Sigmoid colon (tissue), 7 donors: Measurements from ENCODE around the gene IL22RA2. TPM values are rescaled to one million over a fixed set of nuclear protein-coding genes. Genes with fewer than 3 reads are reported as not detected.
"Not testable (repeated sequence)": the region's sequence is repeated elsewhere in the genome, so short reads cannot be mapped to it uniquely, and the experiment has no call there.

Source experiments
- DNase-seq: peaks from one replicate; pipeline ENCODE4 v3.0.0-alpha.2; 2019
- H3K27ac ChIP-seq, 4 donors: fragments of 200-600 bp; sonication (generic); one replicate each; pipeline ENCODE4 v1.5.1; 2016 to 2019; ENCODE audit warnings: mild to moderate bottlenecking in 1 of 4
- H3K27me3 ChIP-seq, 3 donors: fragments of 200-600 bp; sonication (generic); one replicate each; pipeline ENCODE4 v1.5.1; 2019; ENCODE audit warnings: mild to moderate bottlenecking in 1 of 3
- H3K36me3 ChIP-seq, 4 donors: fragments of 200-600 bp; sonication (generic); one replicate each; pipeline ENCODE4 v1.5.1; 2016 to 2019
- H3K4me1 ChIP-seq, 4 donors: fragments of 200-600 bp; sonication (generic); one replicate each; pipeline ENCODE4 v1.5.1; 2017 to 2019
- H3K4me3 ChIP-seq, 4 donors: fragments of 200-600 bp; sonication (generic); one replicate each; pipeline ENCODE4 v1.5.1; 2017 to 2019; ENCODE audit warnings: mild to moderate bottlenecking in 2 of 4, moderate library complexity in 1 of 4
- H3K9me3 ChIP-seq, 4 donors: fragments of 200-600 bp in 3 of 4; sonication (generic) in 3 of 4; one replicate each; pipeline versions ENCODE4 v1.5.1 to v1.6.1; 2013 to 2019
- CTCF ChIP-seq, 4 experiments: fragments of 450-650 bp in 3 of 4; fragments of 200-600 bp in 1 of 4; IDR thresholded peaks; one replicate each; pipeline ENCODE4 v1.5.1; 2016 to 2019; ENCODE audit warnings: antibody characterized with exemption in 4 of 4, mild to moderate bottlenecking in 3 of 4, moderate library complexity in 2 of 4
- EP300 ChIP-seq, 4 donors: sonication (generic); formaldehyde crosslinking; IDR thresholded peaks; one replicate each; pipeline ENCODE4 v1.6.1; 2017; ENCODE audit warnings: antibody characterized with exemption in 4 of 4
- POLR2A ChIP-seq, 2 donors: fragments of 450-650 bp; IDR thresholded peaks; one replicate each; pipeline ENCODE4 v1.6.1; 2016; ENCODE audit warnings: antibody characterized with exemption in 2 of 2, mild to moderate bottlenecking in 2 of 2, moderate library complexity in 2 of 2
- POLR2AphosphoS5 ChIP-seq, 4 donors: sonication (generic); formaldehyde crosslinking; IDR thresholded peaks; one replicate each; pipeline ENCODE4 v1.6.1; 2017; ENCODE audit warnings: antibody characterized with exemption in 4 of 4
- WGBS, 2 donors: extraction: QIAGEN DNeasy Blood & Tissue Kit; methylation state at CpG; one replicate each; pipeline ENCODE4 v1.1.7; 2013; 5-methylcytosine and 5-hydroxymethylcytosine counted together
- intact Hi-C: fragments of 100-400 bp; cut with DNase I; formaldehyde crosslinking; loops from one replicate; pipeline ENCODE4 v1.15.1; 2023
- polyA plus RNA-seq, 3 donors: library from polyadenylated mRNA; stranded (reverse); fragments of 200-250 nt; gene quantifications; one replicate each; pipeline ENCODE4 v1.2.3, GENCODE V29; 2013
- total RNA-seq, 4 donors: library from RNA; depleted of rRNA; stranded (reverse); fragments of >200 nt; gene quantifications; one replicate each; pipeline ENCODE4 v1.1.0, GENCODE V29; 2016
- donor health status: healthy with polysubstance abuse.
- donor health status: Bipolar disorder and iron deficiency.
- donor health status: healthy.

Gene IL22RA2
- total and polyA plus RNA-seq, 7 donors = 0.35 TPM; not detected in 6

GRCh38 chr6:137218473-137218916, 45.1 kb upstream of the IL22RA2 start:
- Histone ChIP-seq H3K27ac (peak overlapping the region; percentile 94 to 97 (median 96)), H3K36me3 (no peaks in the 10 kb centered on the region), H3K27me3 (no peaks in the 10 kb centered on the region), H3K9me3 (no peaks in the 10 kb centered on the region), H3K4me3 (peak overlapping the region; percentile 80 to 94 (median 84)), H3K4me1 (peaks cover 0 to 56% (median 48%) of the 10 kb centered on the region in 4 donors)
- peak; percentile 83 for DNase-seq
- intact Hi-C loops = loop anchor here (10.0 kb wide), 1 partner anchor 656 kb away; no protein-coding TSS in a partner anchor
- TF ChIP-seq EP300 (IDR thresholded peaks at IDR 0.05) (no peak), POLR2AphosphoS5 (IDR thresholded peaks at IDR 0.05) (peak in 2 of 4 donors; percentile 2 to 66)
- WGBS, 2 donors = 0 to 1% methylated on average over 13 of the region's 13 CpGs

GRCh38 chr6:137217801-137218472, 44.5 kb upstream of the IL22RA2 start:
- Histone ChIP-seq H3K9me3 (no peaks in the 10 kb centered on the region), H3K36me3 (no peaks in the 10 kb centered on the region), H3K4me3 (peak overlapping the region; percentile 80 to 94 (median 84)), H3K4me1 (peaks cover 0 to 61% (median 53%) of the 10 kb centered on the region in 4 donors), H3K27ac (peak overlapping the region; percentile 94 to 97 (median 96)), H3K27me3 (no peaks in the 10 kb centered on the region)
- no peak for TF ChIP-seq POLR2A (IDR thresholded peaks at IDR 0.05)
- TF ChIP-seq EP300 (IDR thresholded peaks at IDR 0.05) = no peak
- peak in 1 of 4 donors; percentile 39 for TF ChIP-seq POLR2AphosphoS5 (IDR thresholded peaks at IDR 0.05)
- intact Hi-C loops = loop anchor here (10.0 kb wide), 1 partner anchor 657 kb away; no protein-coding TSS in a partner anchor
- DNase-seq = no peak
- WGBS, 2 donors = 8 to 16% methylated on average over 12 of the region's 12 CpGs

GRCh38 chr6:137216875-137217553, 43.6 kb upstream of the IL22RA2 start:
- WGBS, 2 donors = 62 to 73% methylated on average over 12 of the region's 12 CpGs
- DNase-seq = no peak
- Histone ChIP-seq H3K4me3 (peak overlapping the region in 3 of 4 donors; percentile 80 to 94 (median 81)), H3K9me3 (no peaks in the 10 kb centered on the region), H3K36me3 (no peaks in the 10 kb centered on the region), H3K27me3 (no peaks in the 10 kb centered on the region), H3K4me1 (peaks cover 0 to 70% (median 58%) of the 10 kb centered on the region in 4 donors), H3K27ac (peak overlapping the region; percentile 94 to 97 (median 96))
- intact Hi-C loops = loop anchor here (10.0 kb wide), 1 partner anchor 658 kb away; no protein-coding TSS in a partner anchor
- TF ChIP-seq CTCF (IDR thresholded peaks at IDR 0.05) (no peak), POLR2A (IDR thresholded peaks at IDR 0.05) (no peak), POLR2AphosphoS5 (IDR thresholded peaks at IDR 0.05) (no peak), EP300 (IDR thresholded peaks at IDR 0.05) (no peak)

- Histone ChIP-seq H3K27ac (peak overlapping the region; percentile 1 to 97 (median 96)), H3K4me3 (peak overlapping the region in 2 of 4 donors; percentile 80 to 94), H3K4me1 (peaks cover 0 to 78% (median 63%) of the 10 kb centered on the region in 4 donors), H3K36me3 (no peaks in the 10 kb centered on the region), H3K9me3 (no peaks in the 10 kb centered on the region), H3K27me3 (no peaks in the 10 kb centered on the region)
- DNase-seq = no peak
- TF ChIP-seq POLR2AphosphoS5 (IDR thresholded peaks at IDR 0.05) (no peak), EP300 (IDR thresholded peaks at IDR 0.05) (no peak), POLR2A (IDR thresholded peaks at IDR 0.05) (no peak), CTCF (IDR thresholded peaks at IDR 0.05) (no peak)
- intact Hi-C loops = loop anchor here (10.0 kb wide), 1 partner anchor 659 kb away; no protein-coding TSS in a partner anchor
These were observed 42.7 kb upstream of the IL22RA2 start for GRCh38 chr6:137216106-137216505.

GRCh38 chr6:137215630-137216029, 42.2 kb upstream of the IL22RA2 start:
- DNase-seq, H3K27me3 ChIP-seq, H3K36me3 ChIP-seq, H3K9me3 ChIP-seq: not testable (repeated sequence)
- H3K4me1 ChIP-seq = peaks cover 0 to 83% (median 68%) of the 10 kb centered on the region in 4 donors
- WGBS, 2 donors = 85 to 87% methylated on average over 3 of the region's 3 CpGs
- H3K27ac ChIP-seq = peak overlapping the region in 1 of 4 donors; percentile 97
- intact Hi-C loops = loop anchor here (10.0 kb wide), 1 partner anchor 659 kb away; no protein-coding TSS in a partner anchor
- H3K4me3 ChIP-seq = peak overlapping the region in 2 of 4 donors; percentile 80 to 94

GRCh38 chr6:137214931-137215330, 41.5 kb upstream of the IL22RA2 start:
- TF ChIP-seq POLR2AphosphoS5 (IDR thresholded peaks at IDR 0.05) (no peak), CTCF (IDR thresholded peaks at IDR 0.05) (no peak), POLR2A (IDR thresholded peaks at IDR 0.05) (no peak), EP300 (IDR thresholded peaks at IDR 0.05) (no peak)
- H3K27ac ChIP-seq = no peak overlapping the region
- H3K4me3 ChIP-seq = no peak overlapping the region
- intact Hi-C loops = loop anchor here (10.0 kb wide), 1 partner anchor 660 kb away; no protein-coding TSS in a partner anchor
- no peak for DNase-seq
- peaks cover 0 to 88% (median 70%) of the 10 kb centered on the region in 4 donors for H3K4me1 ChIP-seq
- no peaks in the 10 kb centered on the region for H3K27me3 ChIP-seq
- H3K9me3 ChIP-seq = no peaks in the 10 kb centered on the region
- no peaks in the 10 kb centered on the region for H3K36me3 ChIP-seq
- WGBS, 2 donors = 91 to 92% methylated on average over 3 of the region's 3 CpGs
